Liver (tissue), 9 donors: Measurements from ENCODE around the gene GJB1. TPM values are rescaled to one million over a fixed set of nuclear protein-coding genes. Genes with fewer than 3 reads are reported as not detected.
"Not testable (repeated sequence)": the region's sequence is repeated elsewhere in the genome, so short reads cannot be mapped to it uniquely, and the experiment has no call there.

Experiments
- DNase-seq: peaks from one replicate; pipeline ENCODE4 v3.0.0-alpha.2; 2017; ENCODE audit warnings: low spot score
- H3K27ac ChIP-seq, 2 donors: one replicate each; pipeline ENCODE4 v1.7.0; 2013; ENCODE audit warnings: inconsistent platforms in 2 of 2, low read length in 2 of 2, control low read depth in 1 of 2, low read depth in 1 of 2, mild to moderate bottlenecking in 1 of 2
- H3K27me3 ChIP-seq, 4 donors: one replicate each; pipeline versions ENCODE4 v1.6.1 to v1.7.0; 2013; ENCODE audit warnings: low read length in 3 of 4, inconsistent platforms in 1 of 4, mild to moderate bottlenecking in 1 of 4, moderate library complexity in 1 of 4; ENCODE audit not compliant: control insufficient read depth in 4 of 4, insufficient read depth in 4 of 4
- H3K36me3 ChIP-seq, 4 donors: one replicate each; pipeline versions ENCODE4 v1.6.1 to v1.7.0; 2013; ENCODE audit warnings: low read length in 3 of 4, mild to moderate bottlenecking in 3 of 4, low read depth in 1 of 4, moderate library complexity in 1 of 4; ENCODE audit not compliant: control insufficient read depth in 4 of 4, insufficient read depth in 3 of 4
- H3K4me1 ChIP-seq, 4 donors: one replicate each; pipeline versions ENCODE4 v1.6.1 to v1.7.0; 2013; ENCODE audit warnings: low read length in 3 of 4, mild to moderate bottlenecking in 3 of 4, moderate library complexity in 1 of 4; ENCODE audit not compliant: control insufficient read depth in 4 of 4, insufficient read depth in 4 of 4
- H3K4me3 ChIP-seq, 3 donors: one replicate each; pipeline versions ENCODE4 v1.6.1 to v1.7.0; 2013; ENCODE audit warnings: low read length in 3 of 3, control low read depth in 1 of 3, low read depth in 1 of 3, mild to moderate bottlenecking in 1 of 3
- H3K9ac ChIP-seq, 2 donors: one replicate each; pipeline ENCODE4 v1.7.0; 2013; ENCODE audit warnings: low read length in 2 of 2, mild to moderate bottlenecking in 2 of 2, moderate library complexity in 2 of 2, control low read depth in 1 of 2, low read depth in 1 of 2
- H3K9me3 ChIP-seq, 4 donors: one replicate each; pipeline versions ENCODE4 v1.6.1 to v1.7.0; 2013; ENCODE audit warnings: low read length in 3 of 4; ENCODE audit not compliant: control insufficient read depth in 4 of 4
- ATF3 ChIP-seq: IDR thresholded peaks from 2 replicates; pipeline ENCODE4 v1.6.1; 2016; ENCODE audit warnings: antibody characterized with exemption
- CTCF ChIP-seq: fragments of 150-350 bp; IDR thresholded peaks from 2 replicates; pipeline ENCODE4 v1.5.1; 2017; ENCODE audit warnings: improper control_type of control experiment, low read depth, low read length; ENCODE audit not compliant: missing input control
- EGR1 ChIP-seq, 2 donors: IDR thresholded peaks; 2 replicates each; pipeline ENCODE4 v1.6.1; 2016 to 2018; ENCODE audit warnings: antibody characterized with exemption in 2 of 2, low read depth in 2 of 2
- FOXA1 ChIP-seq: IDR thresholded peaks from 2 replicates; pipeline ENCODE4 v1.6.1; 2016; ENCODE audit warnings: antibody characterized with exemption
- FOXA2 ChIP-seq: IDR thresholded peaks from 2 replicates; pipeline ENCODE4 v1.6.1; 2016; ENCODE audit warnings: antibody characterized with exemption
- JUND ChIP-seq, 2 donors: IDR thresholded peaks; 2 replicates each; pipeline ENCODE4 v1.6.1; 2016; ENCODE audit warnings: antibody characterized with exemption in 2 of 2
- MAX ChIP-seq: IDR thresholded peaks from 2 replicates; pipeline ENCODE4 v1.6.1; 2016; ENCODE audit warnings: antibody characterized with exemption
- NR2F2 ChIP-seq: IDR thresholded peaks from 2 replicates; pipeline ENCODE4 v1.6.1; 2016; ENCODE audit warnings: antibody characterized with exemption
- RAD21 ChIP-seq, 2 donors: IDR thresholded peaks; 2 replicates each; pipeline ENCODE4 v1.6.1; 2016; ENCODE audit warnings: antibody characterized with exemption in 2 of 2, mild to moderate bottlenecking in 2 of 2
- RXRA ChIP-seq, 2 donors: IDR thresholded peaks; 2 replicates each; pipeline ENCODE4 v1.6.1; 2017 to 2018; ENCODE audit warnings: antibody characterized with exemption in 2 of 2, mild to moderate bottlenecking in 1 of 2
- SP1 ChIP-seq: IDR thresholded peaks from 2 replicates; pipeline ENCODE4 v1.6.1; 2018; ENCODE audit warnings: antibody characterized with exemption, mild to moderate bottlenecking
- TAF1 ChIP-seq: conservative IDR thresholded peaks from 2 replicates; pipeline ENCODE4 v1.6.1; 2016; ENCODE audit warnings: antibody characterized with exemption, mild to moderate bottlenecking
- YY1 ChIP-seq: IDR thresholded peaks from 2 replicates; pipeline ENCODE4 v1.6.1; 2016; ENCODE audit warnings: antibody characterized with exemption, mild to moderate bottlenecking
- ZBTB33 ChIP-seq: IDR thresholded peaks from 2 replicates; pipeline ENCODE4 v1.6.1; 2016; ENCODE audit warnings: antibody characterized with exemption
- WGBS: extraction: QIAGEN DNeasy Blood & Tissue Kit; methylation state at CpG from one replicate; pipeline ENCODE4 v1.1.7; 2013; 5-methylcytosine and 5-hydroxymethylcytosine counted together
- polyA plus RNA-seq, 2 donors: library from polyadenylated mRNA; stranded (reverse) in 1 of 2; unstranded in 1 of 2; fragments of 200-250 nt in 1 of 2; fragments of >200 nt in 1 of 2; fragmentation: Nextera tagmentation in 1 of 2; extraction: Ambion mirVana in 1 of 2; gene quantifications; one replicate each; pipeline versions ENCODE4 v1.2.1 to v1.2.3, GENCODE V29; 2013 to 2015
- total RNA-seq, 2 donors: library from RNA; depleted of rRNA; stranded (reverse); fragments of >200 nt; gene quantifications; one replicate each; pipeline ENCODE4 v1.2.3, GENCODE V29; 2014
- donor health status: healthy.
- donor health status: healthy.
- donor health status: healthy.
- donor health status: healthy.
- donor health status: healthy.

GJB1 gene
- total and polyA plus RNA-seq, 4 donors: 77.1 to 251 (median 199) TPM

DNA sequence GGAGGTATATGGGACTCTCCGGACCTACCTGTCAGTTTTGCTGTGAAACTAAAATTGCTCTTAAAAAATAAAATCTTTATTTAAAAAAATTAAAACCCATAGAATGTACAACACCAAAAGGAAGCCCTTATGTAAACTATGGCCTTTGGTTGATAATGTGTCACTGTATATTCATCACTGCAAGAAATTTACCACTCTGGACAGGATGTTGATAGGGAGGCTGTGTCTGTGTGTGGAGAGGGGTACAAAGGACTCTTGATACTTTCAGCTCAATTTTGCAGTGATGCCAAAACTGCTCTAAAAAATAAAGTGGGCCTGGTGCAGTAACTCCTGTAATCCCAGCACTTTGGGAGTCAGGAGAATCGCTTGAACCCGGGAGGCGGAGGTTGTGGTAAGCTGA, 33.8 kb downstream of the GJB1 start:
- DNase-seq: no peak
- Histone ChIP-seq H3K9ac (no peak overlapping the region), H3K27ac (no peak overlapping the region), H3K27me3 (no peaks in the 10 kb centered on the region), H3K4me1 (peaks cover 5 to 9% (median 7%) of the 10 kb centered on the region in 4 donors), H3K4me3 (no peak overlapping the region), H3K36me3 (no peaks in the 10 kb centered on the region), H3K9me3 (no peaks in the 10 kb centered on the region)
- 87% methylated on average over 4 of the region's 4 CpGs for WGBS
- TF ChIP-seq ZBTB33 (no peak), JUND (IDR thresholded peaks at IDR 0.05) (no peak), TAF1 (no peak)

DNA sequence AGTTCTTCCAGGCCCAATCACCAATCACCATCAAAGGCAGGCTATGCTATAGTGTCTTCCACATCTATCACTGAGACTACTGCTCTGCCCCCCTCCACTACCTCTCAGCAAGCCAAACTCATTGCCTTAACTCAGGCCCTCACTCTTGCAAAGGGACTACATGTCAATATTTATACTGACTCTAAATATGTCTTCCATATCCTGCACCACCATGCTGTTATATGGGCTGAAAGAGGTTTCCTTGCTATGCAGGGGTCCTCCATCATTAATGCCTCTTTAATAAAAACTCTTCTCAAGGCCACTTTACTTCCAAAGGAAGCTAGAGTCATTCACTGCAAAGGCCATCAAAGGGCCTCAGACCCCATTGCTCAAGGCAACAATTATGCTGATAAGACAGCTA, 45.6 kb downstream of the GJB1 start:
- not testable (repeated sequence) for H3K9ac ChIP-seq, H3K36me3 ChIP-seq, H3K4me3 ChIP-seq, H3K27me3 ChIP-seq, H3K4me1 ChIP-seq, H3K9me3 ChIP-seq, H3K27ac ChIP-seq, DNase-seq

DNA sequence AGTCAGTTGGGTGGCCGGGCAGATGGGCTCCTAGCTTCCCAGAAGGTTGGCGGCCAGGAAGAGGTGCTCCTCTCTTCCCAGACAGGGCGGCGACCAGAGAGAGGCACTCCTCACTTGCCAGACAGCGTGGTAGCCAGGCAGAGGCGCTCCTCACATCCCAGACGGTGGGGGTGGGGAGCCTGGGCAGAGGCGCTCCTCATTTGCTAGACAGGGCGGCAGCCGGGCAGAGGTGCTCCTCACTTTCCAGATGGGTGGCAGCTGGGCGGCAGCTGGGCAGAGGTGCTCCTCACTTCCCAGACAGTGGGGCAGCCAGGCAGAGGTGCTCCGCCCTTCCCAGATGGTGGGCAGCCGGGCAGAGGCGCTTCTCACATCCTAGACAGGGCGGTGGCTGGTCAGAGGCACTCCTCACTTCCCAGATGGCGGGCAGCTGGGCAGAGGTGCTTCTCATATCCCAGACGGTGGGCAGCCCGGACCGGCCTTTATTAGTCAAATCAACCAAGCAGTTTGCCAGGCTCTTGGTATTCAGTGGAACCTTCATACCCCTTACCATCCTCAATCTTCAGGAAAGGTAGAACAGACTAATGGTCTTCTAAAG, 46.9 kb downstream of the GJB1 start:
- TF ChIP-seq ATF3 (no peak), ZBTB33 (no peak), YY1 (no peak), NR2F2 (no peak), RXRA (IDR thresholded peaks at IDR 0.05) (no peak), JUND (IDR thresholded peaks at IDR 0.05) (no peak), SP1 (no peak), RAD21 (IDR thresholded peaks at IDR 0.05) (no peak), CTCF (no peak), FOXA1 (no peak), MAX (no peak), TAF1 (no peak), FOXA2 (no peak), EGR1 (IDR thresholded peaks at IDR 0.05; ENCODE audit: low read depth in 2 of 2) (no peak)
- H3K9ac ChIP-seq: no peak overlapping the region

DNA sequence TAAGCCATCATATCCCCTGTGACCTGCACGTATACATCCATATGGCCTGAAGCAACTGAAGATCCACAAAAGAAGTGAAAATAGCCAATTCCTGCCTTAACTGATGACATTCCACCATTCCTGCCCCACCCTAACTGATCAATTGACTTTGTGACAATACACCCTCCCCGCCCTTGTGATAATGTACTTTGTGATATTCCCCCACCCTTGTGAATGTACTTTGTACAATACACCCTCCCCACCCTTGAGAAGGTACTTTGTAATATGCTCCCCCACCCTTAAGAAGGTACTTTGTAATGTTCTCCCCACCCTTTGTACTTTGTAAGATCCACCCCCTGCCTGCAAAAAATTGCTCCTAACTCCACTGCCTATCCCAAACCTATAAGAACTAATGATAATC, 49.3 kb downstream of the GJB1 start:
- not testable (repeated sequence) for H3K27ac ChIP-seq, H3K9me3 ChIP-seq, H3K36me3 ChIP-seq, H3K27me3 ChIP-seq, H3K4me3 ChIP-seq, DNase-seq, H3K9ac ChIP-seq, H3K4me1 ChIP-seq
- 99% methylated on average over 2 of the region's 2 CpGs for WGBS

More for the DNA sequence above, 46.9 kb downstream of the GJB1 start:
- H3K27me3 ChIP-seq: no peaks in the 10 kb centered on the region
- WGBS: 96% methylated on average over 19 of the region's 19 CpGs
- H3K9me3 ChIP-seq: no peaks in the 10 kb centered on the region
- H3K4me3 ChIP-seq: no peak overlapping the region
- no peaks in the 10 kb centered on the region for H3K4me1 ChIP-seq
- H3K36me3 ChIP-seq: no peaks in the 10 kb centered on the region
- no peak for DNase-seq
- no peak overlapping the region for H3K27ac ChIP-seq
